Activated CD4-positive, alpha-beta T cell treated with anti-CD3 and anti-CD28 coated beads, Interleukin-2, Interleukin-6, amounts not matched to agents 100 ng/mL and 50 ng/mL, durations not matched to agents 16 hours and 8 hours (primary cell): ENCODE measurements around the gene BTG4.

Experiments used
- DNase-seq: peaks from one replicate; pipeline ENCODE4 v3.0.0-alpha.2; 2020

The BTG4 gene

DNA sequence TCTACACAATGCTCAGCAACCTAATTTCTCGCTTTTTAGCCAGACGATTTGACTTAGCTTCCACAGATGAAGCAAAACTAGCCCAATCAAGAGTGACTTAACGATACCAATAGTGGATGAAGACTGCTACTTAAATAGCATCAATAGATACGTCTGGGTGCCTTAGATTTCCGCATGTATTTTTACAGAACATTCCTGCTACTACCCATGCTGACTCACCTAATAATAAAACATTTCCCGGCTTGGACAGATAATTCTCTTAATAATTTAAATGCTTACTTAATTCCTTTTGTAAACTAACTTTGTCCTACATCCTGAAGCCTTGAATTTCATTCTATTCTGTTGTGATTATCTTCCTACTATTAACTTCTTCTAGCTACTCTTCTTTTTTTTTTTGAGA is 23.1 kb upstream of the BTG4 start:
- no peak for DNase-seq

DNA sequence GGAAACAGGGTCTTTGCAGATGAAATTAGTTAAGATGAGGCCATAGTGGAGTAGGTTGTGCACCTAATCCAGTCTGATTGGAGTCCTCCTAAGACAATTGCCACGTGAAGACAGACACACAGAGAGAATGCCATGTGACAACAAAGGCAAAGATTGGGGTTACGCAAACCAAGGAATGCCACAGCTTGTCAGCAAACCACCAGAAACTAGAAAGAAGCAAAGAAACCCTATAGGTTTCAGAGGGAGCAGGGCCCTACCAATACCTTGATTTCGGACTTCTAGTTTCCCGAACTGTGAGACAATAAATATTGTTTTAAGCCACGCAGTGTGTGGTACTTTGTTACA is 20.2 kb upstream of the BTG4 start:
- DNase-seq: no peak

DNA sequence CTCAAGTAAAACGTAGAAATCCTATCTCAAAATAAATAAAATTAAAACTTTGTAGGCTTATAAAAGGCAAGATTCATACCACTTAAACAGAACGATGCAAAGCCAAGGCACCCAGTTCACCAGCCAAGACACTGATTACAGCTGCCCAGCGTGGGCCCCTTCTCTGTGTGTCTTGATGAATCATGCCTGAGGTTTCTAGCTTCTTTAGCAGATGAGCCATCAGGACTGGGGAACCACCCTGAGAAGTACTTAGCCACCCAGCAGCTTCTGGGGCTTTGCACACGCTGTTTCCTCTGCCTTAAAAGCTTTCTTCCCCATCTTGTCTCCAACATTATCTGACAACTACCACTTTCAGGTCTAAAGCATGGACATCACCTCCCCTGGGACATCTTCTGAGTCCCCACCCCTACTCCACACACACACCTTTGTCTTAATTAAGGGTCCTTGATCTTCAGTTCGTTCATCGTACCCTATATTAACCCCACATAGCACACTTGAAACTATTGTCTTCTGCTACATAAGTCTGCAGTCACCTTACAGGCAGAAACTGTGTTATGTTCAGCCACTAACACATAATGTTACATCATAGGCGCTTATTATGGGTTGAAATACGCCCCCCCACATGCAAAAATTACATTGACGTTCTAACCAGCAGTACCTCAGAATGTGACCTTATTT is 19.6 kb upstream of the BTG4 start:
- DNase-seq: peak; percentile 80

DNA sequence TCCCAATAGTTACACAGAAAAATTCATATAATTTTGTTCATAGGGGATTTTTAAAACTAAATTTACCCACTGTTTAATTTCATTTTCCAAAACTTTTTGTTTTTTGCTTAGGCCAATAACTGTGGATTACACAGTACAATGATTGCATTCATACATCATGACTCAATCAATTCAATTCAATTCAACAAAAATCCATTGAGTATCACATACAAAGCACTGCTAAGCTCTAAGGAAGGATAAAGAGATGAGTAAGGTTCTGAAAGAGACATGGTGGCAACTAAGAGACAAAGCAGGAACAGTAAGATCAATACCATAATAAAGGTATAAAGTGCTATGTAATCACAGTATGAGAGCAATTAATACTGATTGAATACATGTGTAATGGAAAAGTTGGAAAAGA is 18.9 kb upstream of the BTG4 start:
- no peak for DNase-seq

DNA sequence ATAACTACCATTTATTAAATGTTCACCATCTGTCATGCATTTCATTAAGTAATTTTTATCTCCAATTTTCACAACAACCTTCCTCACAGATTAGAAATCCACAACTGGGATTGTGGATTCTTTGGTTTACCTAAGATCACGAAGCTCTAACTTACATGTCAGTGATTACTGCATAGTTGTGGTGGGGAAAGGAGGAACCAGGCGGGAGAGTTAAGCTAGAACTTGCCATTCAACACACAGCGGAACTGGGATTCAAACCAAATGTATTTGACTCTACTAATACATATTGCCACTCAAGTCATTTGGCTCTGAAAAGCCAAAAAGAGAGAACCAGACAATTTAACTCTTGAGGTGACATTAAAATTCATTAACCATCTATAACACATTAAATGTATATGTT is 17.9 kb upstream of the BTG4 start:
- no peak for DNase-seq

- peak; percentile 42 for DNase-seq
Measured at GRCh38 chr11:111528557-111528956, 16.4 kb upstream of the BTG4 start.

DNA sequence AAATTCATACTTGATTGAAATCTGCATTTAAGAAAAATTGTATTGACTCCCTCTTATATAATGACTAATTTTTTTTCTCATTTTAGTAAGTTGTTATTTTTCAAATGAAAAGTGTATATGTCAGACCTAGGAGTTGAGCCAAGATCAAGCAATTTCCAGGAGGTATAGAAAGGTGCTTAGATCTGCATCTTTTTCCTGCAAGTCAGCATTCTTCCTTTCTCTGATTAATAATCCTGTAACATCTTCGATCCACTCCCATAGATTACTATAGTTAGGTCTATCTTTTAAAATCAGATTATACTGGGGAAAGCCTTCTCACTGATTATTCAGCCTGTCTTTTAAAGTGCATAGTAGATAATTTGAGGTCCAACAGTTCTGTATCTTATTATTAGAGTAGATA is 15.1 kb upstream of the BTG4 start:
- DNase-seq: no peak

DNA sequence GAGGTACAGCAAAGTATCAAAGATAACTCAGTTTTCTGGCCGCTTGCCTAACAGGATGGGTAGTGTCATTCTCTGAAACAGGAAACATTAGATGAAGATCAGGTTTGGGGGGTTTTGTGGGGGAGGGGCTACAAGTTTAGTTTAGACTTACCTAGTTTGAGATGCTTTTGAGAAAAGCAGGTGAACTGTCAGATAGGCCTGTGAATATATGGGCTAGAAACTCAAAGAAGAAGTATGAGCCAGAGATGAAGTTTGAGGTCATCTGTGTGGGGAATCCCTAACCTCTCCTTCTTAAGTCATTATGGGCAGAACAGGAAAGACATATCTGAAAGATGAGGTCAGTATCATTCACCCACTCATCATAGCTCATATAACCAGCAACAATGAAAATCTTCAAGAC is 14.3 kb upstream of the BTG4 start:
- DNase-seq: peak; percentile 36

DNA sequence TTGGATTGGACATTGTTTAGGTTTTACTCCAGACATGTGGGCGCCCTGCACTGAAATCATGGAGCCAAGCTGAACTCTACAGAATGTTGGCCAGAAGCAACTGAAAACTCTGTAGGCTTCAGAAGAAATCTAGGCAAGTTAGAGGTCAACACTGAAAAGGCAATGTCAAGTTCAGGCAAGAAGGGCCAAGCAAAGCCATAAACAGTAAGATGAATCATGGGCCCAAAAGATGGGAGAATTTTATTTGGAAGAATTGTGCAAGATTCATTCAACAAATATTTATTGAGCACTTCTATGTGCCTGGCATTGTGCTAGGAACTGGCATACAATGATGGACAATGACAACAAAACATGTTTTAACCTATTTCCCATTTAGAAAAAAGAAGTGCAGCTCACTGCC is 13.3 kb upstream of the BTG4 start:
- no peak for DNase-seq

DNA sequence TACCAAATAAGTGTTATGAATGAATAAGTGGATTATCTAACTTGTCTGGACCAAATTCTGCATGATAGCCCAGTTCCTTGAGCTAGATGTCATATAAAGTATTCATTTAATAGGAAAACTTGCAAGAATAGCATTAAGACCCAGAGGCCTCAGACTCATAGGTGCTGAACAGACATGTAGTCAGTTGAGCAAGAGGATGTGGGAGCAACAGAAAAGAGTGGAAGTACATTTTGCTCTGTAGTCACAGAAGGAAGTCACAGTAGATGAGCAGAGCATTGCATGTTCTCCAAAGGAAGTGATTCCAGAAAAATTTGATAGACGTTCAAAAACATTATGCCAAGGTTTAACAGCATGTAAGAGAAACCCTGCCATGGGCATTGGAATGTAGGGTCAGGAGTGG is 11.9 kb upstream of the BTG4 start:
- no peak for DNase-seq

- no peak for DNase-seq
Measured at GRCh38 chr11:111523343-111523742, 11.2 kb upstream of the BTG4 start.

DNA sequence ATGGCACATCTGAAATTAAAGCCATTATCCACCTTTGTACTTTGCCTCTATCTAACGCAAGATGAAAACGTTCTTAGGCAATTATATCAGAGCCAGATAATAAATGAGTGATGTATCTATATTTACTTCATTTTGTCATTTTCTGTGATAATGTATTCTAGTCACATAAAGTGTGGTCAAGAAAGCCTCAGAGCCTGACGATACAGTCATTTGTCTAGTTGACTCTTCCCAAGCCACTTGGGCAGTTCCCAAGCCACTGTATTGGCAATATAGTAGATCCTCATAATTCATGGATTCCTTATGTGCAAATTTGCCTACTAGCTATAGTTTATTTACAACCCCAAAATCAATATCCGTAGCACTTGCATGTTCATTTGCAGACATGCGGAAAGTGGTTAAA is 10.2 kb upstream of the BTG4 start:
- DNase-seq: no peak

GRCh38 chr11:111521135-111521534 is 8.9 kb upstream of the BTG4 start:
- DNase-seq: no peak

DNA sequence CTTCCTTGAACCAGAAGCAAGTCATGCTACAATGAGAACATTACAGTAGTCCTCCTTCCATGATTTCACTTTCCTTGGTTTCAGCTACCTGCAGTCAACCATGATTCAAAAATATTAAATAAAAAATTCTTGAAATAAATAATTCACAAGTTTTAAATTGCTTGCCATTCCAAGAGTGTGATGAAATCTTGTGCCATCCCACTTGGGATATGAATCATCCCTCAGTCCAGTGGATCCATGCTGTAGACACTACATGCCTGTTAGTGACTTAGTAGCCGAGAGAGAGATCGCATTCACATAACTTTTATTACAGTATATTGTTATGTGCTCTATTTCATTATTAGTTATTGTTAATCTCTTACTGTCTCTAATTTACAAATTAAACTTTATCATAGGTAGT is 8.4 kb upstream of the BTG4 start:
- no peak for DNase-seq

- DNase-seq: no peak
Measured at GRCh38 chr11:111518668-111519067, 6.5 kb upstream of the BTG4 start.

- DNase-seq: no peak
Measured at GRCh38 chr11:111515591-111515990, 3.4 kb upstream of the BTG4 start.

GRCh38 chr11:111514216-111515031 is 2.2 kb upstream of the BTG4 start, which contains the start of gene HOATZ:
Gene HOATZ, plus strand, starts transcription at chr11:111514778. Its CDS starts 7 bp downstream, at chr11:111514785.
- DNase-seq: peak; percentile 14

GRCh38 chr11:111513240-111513605 is 1.0 kb upstream of the BTG4 start:
- no peak for DNase-seq

DNA sequence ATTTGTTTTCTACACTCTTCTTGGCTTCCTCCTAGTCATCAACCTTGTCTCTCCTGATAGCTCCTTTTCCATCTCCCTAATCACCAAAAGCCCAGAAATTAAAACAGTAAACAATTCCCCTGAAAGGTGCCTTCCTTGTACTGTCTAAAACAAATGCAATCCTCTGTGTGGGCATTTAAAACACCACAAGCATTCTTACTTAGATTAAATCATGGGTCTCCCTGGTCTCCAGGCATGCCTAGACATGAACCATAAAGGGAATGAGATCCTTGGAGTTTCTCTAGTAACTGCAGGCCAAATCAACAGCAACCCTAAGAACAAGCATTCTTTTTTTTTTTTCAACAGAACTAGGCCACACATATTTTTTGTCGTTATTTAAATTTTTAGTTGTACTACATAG is 1.9 kb downstream of the BTG4 start:
- DNase-seq: no peak

DNA sequence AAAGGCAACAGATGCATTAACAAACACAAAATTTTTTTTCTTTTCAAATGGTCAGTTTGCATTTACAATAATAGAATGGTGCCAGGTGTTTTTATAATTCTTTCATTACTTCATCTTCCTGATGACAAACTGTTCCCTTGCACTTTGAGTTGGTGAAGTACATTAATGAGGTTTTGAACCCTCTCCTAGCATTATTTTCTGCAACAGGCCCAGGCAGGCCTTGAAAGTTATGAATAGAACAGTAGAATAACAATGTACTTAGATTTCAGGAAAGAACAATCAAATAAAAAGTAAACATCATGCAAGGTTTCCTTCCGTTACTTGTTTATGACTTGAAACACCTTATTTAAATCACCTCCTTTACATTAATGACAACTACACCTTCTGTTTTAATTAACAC is 9.6 kb downstream of the BTG4 start:
- DNase-seq: no peak

- no peak for DNase-seq
Measured at GRCh38 chr11:111500481-111500880, 11.7 kb downstream of the BTG4 start.

GRCh38 chr11:111499483-111499882 is 12.7 kb downstream of the BTG4 start:
- no peak for DNase-seq

DNA sequence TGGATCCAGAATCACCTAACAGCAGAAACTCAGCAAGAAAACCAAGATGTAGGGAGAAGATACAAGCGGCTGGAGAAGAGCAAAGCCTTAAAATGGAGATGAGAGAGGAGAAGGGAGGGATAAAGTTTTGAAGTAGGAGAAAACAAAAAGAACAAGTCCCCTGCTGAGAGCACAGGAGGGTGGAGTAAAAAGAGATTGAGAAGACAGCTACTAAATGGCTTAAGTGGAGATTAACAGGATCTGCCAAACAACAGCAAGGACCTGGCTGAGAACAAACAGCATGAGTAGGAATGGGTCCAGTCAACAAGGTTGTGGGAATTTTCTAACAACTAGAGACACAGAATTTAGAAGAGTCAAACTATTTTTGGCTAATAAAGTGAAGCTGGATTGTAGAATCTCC is 18.1 kb downstream of the BTG4 start:
- DNase-seq: no peak

- DNase-seq: no peak
Measured at GRCh38 chr11:111490496-111490895, 21.7 kb downstream of the BTG4 start.

- DNase-seq: no peak
Measured at GRCh38 chr11:111483431-111483830, 28.8 kb downstream of the BTG4 start.
